K562 (cell line): Measurements from ENCODE around the gene GCK.

Source experiments
- ATF3 ChIP-seq, 2 experiments: fragments of 450-650 bp in 1 of 2; sonication (generic) in 1 of 2; formaldehyde crosslinking in 1 of 2; IDR thresholded peaks in 1 of 2; conservative IDR thresholded peaks in 1 of 2; 2 replicates each; pipeline versions ENCODE4 v1.6.1 to v1.8.1; 2016 to 2023; ENCODE audit warnings: mild to moderate bottlenecking in 2 of 2, moderate library complexity in 2 of 2, inconsistent platforms in 1 of 2, missing genetic modification reagents in 1 of 2
- CTCF ChIP-seq, 3 experiments: IDR thresholded peaks in 2 of 3; conservative IDR thresholded peaks in 1 of 3; 2 replicates each; pipeline ENCODE4 v1.5.1; 2011 to 2012; ENCODE audit warnings: low read length in 3 of 3, mild to moderate bottlenecking in 3 of 3, control low read depth in 2 of 3, improper control_type of control experiment in 1 of 3, inconsistent platforms in 1 of 3, low read depth in 1 of 3, mixed read lengths in 1 of 3, moderate library complexity in 1 of 3; ENCODE audit not compliant: insufficient read depth in 2 of 3
- KLF10 ChIP-seq: fragments of 250-450 bp; sonication (Bioruptor Pico); IDR thresholded peaks from 2 replicates; pipeline ENCODE4 v1.6.1; 2021; ENCODE audit warnings: matching md5 sums
- KLF13 ChIP-seq: fragments of 450-650 bp; IDR thresholded peaks from 2 replicates; pipeline ENCODE4 v1.6.1; 2016; ENCODE audit warnings: missing genetic modification characterization, low read depth, mild to moderate bottlenecking, missing compliant biosample characterization, moderate library complexity, borderline replicate concordance
- NBN ChIP-seq: fragments of 450-650 bp; IDR thresholded peaks from 2 replicates; pipeline ENCODE4 v1.6.1; 2016; ENCODE audit warnings: low read depth, mild to moderate bottlenecking
- POLR2AphosphoS2 ChIP-seq: IDR thresholded peaks from 2 replicates; pipeline ENCODE4 v1.6.1; 2012; ENCODE audit warnings: low read length, improper control_type of control experiment
- TEAD2 ChIP-seq: fragments of 450-650 bp; IDR thresholded peaks from 2 replicates; pipeline ENCODE4 v1.6.1; 2016; ENCODE audit warnings: missing genetic modification characterization, control low read depth, missing compliant biosample characterization

- TF ChIP-seq CTCF (IDR thresholded peaks at IDR 0.05 in 2 of 3, conservative IDR thresholded peaks at IDR 0.05 in 1 of 3; ENCODE audit: insufficient read depth in 2 of 3, low read depth in 1 of 3, low read length in 3 of 3): no peak
- TF ChIP-seq KLF10: no peak
- no peak for TF ChIP-seq ATF3 (IDR thresholded peaks at IDR 0.05)
- TF ChIP-seq ATF3 (CRISPR knock-in tag; conservative IDR thresholded peaks at IDR 0.05): no peak
- TF ChIP-seq POLR2AphosphoS2: no peak
- no peak for TF ChIP-seq TEAD2 (tag)
- no peak for TF ChIP-seq NBN
- no peak for TF ChIP-seq KLF13 (tag)
These were observed 87.8 kb downstream of the GCK start for GRCh38 chr7:44101303-44101965.
